ENCODE measurements around the gene SEC22B.
"Not testable (repeated sequence)": the region's sequence is repeated elsewhere in the genome, so short reads cannot be mapped to it uniquely, and the experiment has no call there.

GRCh38 chr1:120188626-120189025, 12.3 kb upstream of the SEC22B start:
- TF ChIP-seq CTCF, POLR2A (IDR thresholded peaks at IDR 0.05): not testable (repeated sequence)

All from adrenal gland (tissue), 5 donors.